Tibial nerve (tissue), 4 donors: ENCODE data around the gene NPEPL1. TPM values are rescaled to one million over a fixed set of nuclear protein-coding genes. Genes with fewer than 3 reads are reported as not detected.

Source experiments
- DNase-seq, 2 donors: peaks; one replicate each; pipeline ENCODE4 v3.0.0-alpha.2; 2019; ENCODE audit warnings: low spot score in 2 of 2
- H3K27ac ChIP-seq, 4 donors: fragments of 200-600 bp; sonication (generic) in 3 of 4; one replicate each; pipeline ENCODE4 v1.5.1; 2017 to 2019; ENCODE audit warnings: mild to moderate bottlenecking in 1 of 4
- H3K27me3 ChIP-seq, 2 donors: fragments of 200-600 bp; sonication (generic) in 1 of 2; one replicate each; pipeline versions ENCODE4 v1.5.1 to v1.6.0; 2017 to 2019
- H3K36me3 ChIP-seq, 3 donors: fragments of 200-600 bp; sonication (generic); one replicate each; pipeline ENCODE4 v1.5.1; 2018 to 2019
- H3K4me1 ChIP-seq, 4 donors: fragments of 200-600 bp; sonication (generic) in 3 of 4; one replicate each; pipeline ENCODE4 v1.5.1; 2017 to 2019
- H3K4me3 ChIP-seq, 4 donors: fragments of 200-600 bp; sonication (generic) in 3 of 4; one replicate each; pipeline ENCODE4 v1.5.1; 2017 to 2019; ENCODE audit warnings: mild to moderate bottlenecking in 1 of 4, moderate library complexity in 1 of 4
- H3K9me3 ChIP-seq, 4 donors: fragments of 200-600 bp; sonication (generic) in 3 of 4; one replicate each; pipeline ENCODE4 v1.5.1; 2017 to 2019
- EP300 ChIP-seq, 2 donors: sonication (generic); formaldehyde crosslinking; IDR thresholded peaks; one replicate each; pipeline ENCODE4 v1.6.1; 2017; ENCODE audit warnings: antibody characterized with exemption in 2 of 2, mild to moderate bottlenecking in 1 of 2
- POLR2A ChIP-seq, 2 donors: fragments of 450-650 bp; IDR thresholded peaks; one replicate each; pipeline ENCODE4 v1.6.1; 2017; ENCODE audit warnings: antibody characterized with exemption in 2 of 2, mild to moderate bottlenecking in 2 of 2, moderate library complexity in 2 of 2
- WGBS, 2 donors: methylation state at CpG; one replicate each; pipeline ENCODE4 v1.1.5; 2018; 5-methylcytosine and 5-hydroxymethylcytosine counted together
- total RNA-seq, 4 donors: library from RNA; depleted of rRNA; stranded (reverse); fragments of >200 nt; gene quantifications; one replicate each; pipeline ENCODE4 v1.1.0, GENCODE V29; 2016
- TF ChIP-seq, protein P1 (sequence below), 5 experiments: fragments of 200-600 bp in 3 of 5; fragments of 450-650 bp in 2 of 5; sonication (generic) in 3 of 5; IDR thresholded peaks; one replicate each; pipeline ENCODE4 v1.5.1; 2016 to 2019; ENCODE audit warnings: antibody characterized with exemption in 5 of 5, mild to moderate bottlenecking in 3 of 5, moderate library complexity in 2 of 5

NPEPL1 gene
- total RNA-seq, 4 donors from 2014 or later = 57.6 to 123 (median 73.0) TPM

DNA sequence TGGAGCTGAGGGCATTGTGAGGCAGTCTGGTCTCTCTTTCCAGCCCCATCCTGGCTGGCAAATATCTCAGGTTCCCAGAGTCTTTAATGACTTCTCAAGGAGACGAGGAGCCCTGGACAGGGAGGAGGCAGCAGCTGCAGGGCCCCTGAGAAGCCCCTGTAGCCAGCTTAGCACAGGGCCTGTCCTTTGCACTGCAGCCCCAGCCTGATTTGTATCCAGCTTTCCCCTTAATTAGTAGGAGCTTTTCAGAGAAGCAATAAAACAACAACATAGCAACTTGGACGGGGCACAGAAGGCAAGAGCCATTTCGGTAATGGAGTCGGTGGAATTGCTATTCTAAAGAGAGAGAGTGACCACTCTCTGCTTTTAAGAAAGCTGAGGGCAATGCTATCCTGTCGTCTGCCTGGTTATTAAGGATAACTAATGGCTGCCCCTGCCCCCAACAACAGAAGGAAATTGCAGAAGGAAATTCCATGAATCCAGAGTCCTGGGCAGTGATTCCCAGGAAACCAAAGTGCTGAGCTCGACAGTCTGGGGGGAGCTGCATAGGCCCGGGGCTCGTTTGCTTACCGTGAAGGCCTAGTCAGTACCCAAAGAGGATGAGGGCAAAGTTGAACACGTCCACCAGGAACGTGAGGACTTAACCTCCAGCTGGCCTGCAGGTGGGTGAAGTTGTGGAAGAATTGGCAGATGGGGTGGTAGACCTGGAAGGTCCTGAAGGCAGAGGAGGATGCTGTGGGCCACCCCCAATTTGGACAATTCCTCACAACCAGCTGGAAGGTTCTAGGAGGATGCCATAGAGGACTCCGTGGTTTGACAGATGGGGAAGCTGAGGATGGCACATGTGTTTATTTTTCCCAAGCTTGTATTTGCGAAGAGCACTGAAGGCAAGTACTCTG is 50.3 kb downstream of the NPEPL1 start:
- no peak overlapping the region for H3K27ac ChIP-seq
- H3K4me3 ChIP-seq = no peak overlapping the region
- WGBS, 2 donors = 46 to 53% methylated on average over 12 of the region's 13 CpGs
- peaks cover 0 to 18% of the 10 kb centered on the region in 2 donors for H3K27me3 ChIP-seq
- no peaks in the 10 kb centered on the region for H3K4me1 ChIP-seq
- DNase-seq = no peak
- peaks cover 0 to 4% (median 0%) of the 10 kb centered on the region in 4 donors for H3K9me3 ChIP-seq
- no peaks in the 10 kb centered on the region for H3K36me3 ChIP-seq
- no peak for TF ChIP-seq EP300 (IDR thresholded peaks at IDR 0.05)
- TF ChIP-seq, protein P1, sequence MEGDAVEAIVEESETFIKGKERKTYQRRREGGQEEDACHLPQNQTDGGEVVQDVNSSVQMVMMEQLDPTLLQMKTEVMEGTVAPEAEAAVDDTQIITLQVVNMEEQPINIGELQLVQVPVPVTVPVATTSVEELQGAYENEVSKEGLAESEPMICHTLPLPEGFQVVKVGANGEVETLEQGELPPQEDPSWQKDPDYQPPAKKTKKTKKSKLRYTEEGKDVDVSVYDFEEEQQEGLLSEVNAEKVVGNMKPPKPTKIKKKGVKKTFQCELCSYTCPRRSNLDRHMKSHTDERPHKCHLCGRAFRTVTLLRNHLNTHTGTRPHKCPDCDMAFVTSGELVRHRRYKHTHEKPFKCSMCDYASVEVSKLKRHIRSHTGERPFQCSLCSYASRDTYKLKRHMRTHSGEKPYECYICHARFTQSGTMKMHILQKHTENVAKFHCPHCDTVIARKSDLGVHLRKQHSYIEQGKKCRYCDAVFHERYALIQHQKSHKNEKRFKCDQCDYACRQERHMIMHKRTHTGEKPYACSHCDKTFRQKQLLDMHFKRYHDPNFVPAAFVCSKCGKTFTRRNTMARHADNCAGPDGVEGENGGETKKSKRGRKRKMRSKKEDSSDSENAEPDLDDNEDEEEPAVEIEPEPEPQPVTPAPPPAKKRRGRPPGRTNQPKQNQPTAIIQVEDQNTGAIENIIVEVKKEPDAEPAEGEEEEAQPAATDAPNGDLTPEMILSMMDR (IDR thresholded peaks at IDR 0.05) = no peak
- no peak for TF ChIP-seq POLR2A (IDR thresholded peaks at IDR 0.05)

DNA sequence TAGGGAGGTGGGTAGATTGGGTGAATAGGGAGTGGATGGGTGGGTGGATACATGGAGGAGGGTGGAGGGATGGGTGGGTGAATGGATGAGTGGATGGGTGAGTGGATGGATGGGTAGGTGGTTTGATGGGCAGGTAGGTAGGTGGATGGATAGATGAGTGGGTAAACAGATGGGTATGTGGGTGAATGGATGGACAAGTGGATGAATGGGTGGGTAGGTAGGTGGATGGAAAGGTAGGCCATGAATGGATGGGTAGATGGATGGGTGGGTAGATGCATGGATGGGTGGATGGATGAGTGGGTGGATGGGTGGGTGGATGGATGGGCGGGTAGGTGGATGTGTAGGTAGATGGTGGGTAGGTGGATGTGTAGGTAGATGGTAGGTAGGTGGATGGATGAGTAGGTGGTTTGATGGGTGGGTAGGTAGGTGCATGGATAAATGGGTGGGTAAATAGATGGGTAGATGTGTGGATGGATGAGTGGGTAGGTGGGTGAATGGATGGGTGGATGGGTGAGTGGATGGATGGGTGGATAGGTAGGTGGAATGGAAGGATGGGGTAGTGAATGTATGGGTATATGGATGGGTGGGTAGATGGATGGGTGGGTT is 51.4 kb downstream of the NPEPL1 start:
- H3K4me1 ChIP-seq = no peaks in the 10 kb centered on the region
- no peak overlapping the region for H3K27ac ChIP-seq
- TF ChIP-seq EP300 (IDR thresholded peaks at IDR 0.05) (no peak), POLR2A (IDR thresholded peaks at IDR 0.05) (no peak)
- TF ChIP-seq, protein P1 (IDR thresholded peaks at IDR 0.05) = no peak
- WGBS, 2 donors = 87 to 91% methylated on average over 1 of the region's 1 CpG
- peaks cover 0 to 21% of the 10 kb centered on the region in 2 donors for H3K27me3 ChIP-seq
- H3K4me3 ChIP-seq = no peak overlapping the region
- H3K36me3 ChIP-seq = no peaks in the 10 kb centered on the region
- no peak for DNase-seq
- H3K9me3 ChIP-seq = no peaks in the 10 kb centered on the region

DNA sequence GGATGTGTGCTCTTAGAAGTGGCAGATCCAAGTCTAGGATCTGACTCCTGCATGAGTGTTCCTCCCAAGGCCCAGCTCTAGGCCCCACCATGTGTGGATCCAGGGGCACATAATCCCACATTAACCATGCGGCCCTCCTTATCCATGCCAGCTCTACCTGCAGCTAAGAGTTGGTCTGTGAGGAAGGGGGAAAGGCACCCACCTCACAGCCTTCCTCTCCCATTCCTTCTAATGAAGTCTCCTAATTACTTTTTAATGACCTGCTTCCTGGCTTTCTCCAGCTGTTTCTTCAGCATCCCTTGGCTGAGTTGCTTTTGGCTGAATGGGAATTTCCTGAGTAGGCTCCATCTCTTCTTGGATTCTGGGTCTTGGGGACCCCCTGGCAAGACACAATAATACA is 52.2 kb downstream of the NPEPL1 start:
- Histone ChIP-seq H3K36me3 (no peaks in the 10 kb centered on the region), H3K27ac (no peak overlapping the region), H3K9me3 (no peaks in the 10 kb centered on the region), H3K4me1 (no peaks in the 10 kb centered on the region), H3K4me3 (no peak overlapping the region), H3K27me3 (peaks cover 0 to 21% of the 10 kb centered on the region in 2 donors)
- no peak for DNase-seq
- no peak for TF ChIP-seq POLR2A (IDR thresholded peaks at IDR 0.05)
- TF ChIP-seq EP300 (IDR thresholded peaks at IDR 0.05) = no peak
- TF ChIP-seq, protein P1 (IDR thresholded peaks at IDR 0.05) = no peak
- 100% methylated on average over 1 of the region's 1 CpG for WGBS, 2 donors

DNA sequence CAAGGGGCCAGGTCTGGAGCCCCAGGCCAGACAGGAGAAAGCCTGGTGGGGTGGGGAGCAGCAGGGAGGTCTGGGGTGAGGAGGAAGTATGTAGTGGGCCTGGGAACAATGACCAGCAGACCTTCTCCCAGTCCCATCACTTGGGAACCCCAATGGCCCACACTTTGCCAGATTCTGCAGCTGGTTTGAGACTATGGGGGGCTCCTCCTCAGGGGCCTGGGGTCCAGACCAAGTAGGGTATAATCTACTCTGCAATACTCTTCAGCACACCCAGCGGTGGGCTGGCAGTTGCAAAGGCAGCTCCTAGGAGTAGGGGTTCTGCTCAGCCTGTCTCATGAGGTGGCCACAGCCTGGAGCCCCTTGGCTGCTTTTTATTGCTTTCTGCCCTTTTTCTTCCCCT is 52.8 kb downstream of the NPEPL1 start:
- Histone ChIP-seq H3K4me3 (no peak overlapping the region), H3K27me3 (peaks cover 0 to 21% of the 10 kb centered on the region in 2 donors), H3K27ac (no peak overlapping the region), H3K9me3 (no peaks in the 10 kb centered on the region), H3K4me1 (no peaks in the 10 kb centered on the region), H3K36me3 (no peaks in the 10 kb centered on the region)
- 100% methylated on average over 1 of the region's 1 CpG for WGBS, 2 donors
- TF ChIP-seq EP300 (IDR thresholded peaks at IDR 0.05) = no peak
- no peak for TF ChIP-seq POLR2A (IDR thresholded peaks at IDR 0.05)
- TF ChIP-seq, protein P1 (IDR thresholded peaks at IDR 0.05) = no peak
- DNase-seq = no peak

DNA sequence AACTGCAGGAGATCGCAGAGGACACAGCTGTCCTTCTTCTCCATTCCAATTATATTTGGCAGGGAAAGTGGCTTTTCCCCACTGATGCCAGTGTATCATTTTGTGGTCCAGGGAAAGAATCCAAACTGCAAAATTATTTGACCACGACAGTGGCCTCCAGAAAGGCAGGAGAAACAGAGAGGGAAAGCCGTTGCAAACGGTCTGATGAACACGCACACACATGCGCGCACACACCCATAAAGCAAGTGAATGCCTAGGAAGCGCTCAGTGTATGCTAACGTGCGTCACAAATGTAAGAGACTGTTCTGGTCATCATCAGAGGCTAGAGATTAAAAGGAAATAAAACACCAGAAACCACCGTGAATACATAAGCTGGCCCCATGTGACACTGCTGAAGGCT is 54.0 kb downstream of the NPEPL1 start:
- no peak for TF ChIP-seq POLR2A (IDR thresholded peaks at IDR 0.05)
- TF ChIP-seq, protein P1 (IDR thresholded peaks at IDR 0.05) = no peak
- no peak for TF ChIP-seq EP300 (IDR thresholded peaks at IDR 0.05)
- Histone ChIP-seq H3K4me3 (no peak overlapping the region), H3K9me3 (no peaks in the 10 kb centered on the region), H3K4me1 (no peaks in the 10 kb centered on the region), H3K27ac (no peak overlapping the region), H3K36me3 (no peaks in the 10 kb centered on the region), H3K27me3 (peaks cover 0 to 21% of the 10 kb centered on the region in 2 donors)
- DNase-seq = no peak
- WGBS, 2 donors = 62 to 67% methylated on average over 11 of the region's 11 CpGs
